B cell (primary cell): ENCODE measurements around the gene COQ4. TPM values are rescaled to one million over a fixed set of nuclear protein-coding genes. Genes with fewer than 3 reads are reported as not detected.

Source experiments
- ATAC-seq: fragments of 200-7000 bp; cut with Tn5 transposase; one replicate; pipeline ENCODE4 v1.10.0; 2021; ENCODE audit warnings: low read depth, mild to moderate bottlenecking, moderate number of reproducible peaks, moderate library complexity
- CTCF ChIA-PET: fragments of 350-600 bp; sonication (Branson Sonifier 250); formaldehyde crosslinking; loops from one replicate; lab custom pipeline; 2021; ENCODE audit warnings: antibody characterized with exemption, inconsistent platforms; lab: Charles Lee
- POLR2A ChIA-PET: fragments of 350-600 bp; sonication (Branson Sonifier 250); formaldehyde crosslinking; loops from one replicate; lab custom pipeline; 2021; ENCODE audit warnings: antibody characterized with exemption; lab: Charles Lee
- DNase-seq: peaks from one replicate; pipeline ENCODE4 v3.0.0; 2013
- H2AFZ ChIP-seq: 2 replicates; pipeline ENCODE4 v1.6.1; 2012; ENCODE audit warnings: mild to moderate bottlenecking, low read depth, low read length; ENCODE audit not compliant: insufficient read depth, poor library complexity, severe bottlenecking
- H3K27ac ChIP-seq, 2 donors: 1 replicate in 1 of 2; 2 replicates in 1 of 2; pipeline ENCODE4 v1.5.1; 2012 to 2013; ENCODE audit warnings: low read length in 2 of 2, mild to moderate bottlenecking in 2 of 2, moderate library complexity in 1 of 2
- H3K27me3 ChIP-seq, 4 experiments: fragments of 200-600 bp in 1 of 4; sonication (generic) in 1 of 4; replicated peaks in 1 of 4; 1 replicate in 2 of 4; 2 replicates in 2 of 4; pipeline versions ENCODE4 v1.6.1 to v1.7.0; 2013 to 2016; ENCODE audit warnings: low read length in 3 of 4, mild to moderate bottlenecking in 2 of 4, mixed read lengths in 1 of 4, moderate library complexity in 1 of 4; ENCODE audit not compliant: insufficient read depth in 4 of 4, control insufficient read depth in 3 of 4; ENCODE audit errors: control extremely low read depth in 1 of 4
- H3K36me3 ChIP-seq, 2 experiments: replicated peaks in 1 of 2; 1 replicate in 1 of 2; 2 replicates in 1 of 2; pipeline versions ENCODE4 v1.6.1 to v1.7.1; 2013; ENCODE audit warnings: low read length in 1 of 2; ENCODE audit not compliant: insufficient read depth in 2 of 2, control insufficient read depth in 1 of 2; ENCODE audit errors: control extremely low read depth in 1 of 2, extremely low read depth in 1 of 2
- H3K4me1 ChIP-seq, 2 donors: fragments of 200-600 bp in 1 of 2; sonication (generic) in 1 of 2; 1 replicate in 1 of 2; 2 replicates in 1 of 2; pipeline versions ENCODE4 v1.5.1 to v1.6.1; 2013 to 2017; ENCODE audit warnings: low read length in 2 of 2; ENCODE audit not compliant: control insufficient read depth in 2 of 2, insufficient read depth in 2 of 2
- H3K4me2 ChIP-seq: replicated peaks from 2 replicates; pipeline ENCODE3; 2012; ENCODE audit warnings: mild to moderate bottlenecking, low read depth, low read length; ENCODE audit not compliant: poor library complexity, severe bottlenecking
- H3K4me3 ChIP-seq, 5 experiments: fragments of 200-600 bp in 1 of 5; sonication (generic) in 1 of 5; 1 replicate in 3 of 5; 2 replicates in 2 of 5; pipeline versions ENCODE4 v1.5.1 to v1.7.0; 2011 to 2016; ENCODE audit warnings: low read length in 4 of 5, mild to moderate bottlenecking in 4 of 5, low read depth in 2 of 5, control low read depth in 1 of 5, moderate library complexity in 1 of 5; ENCODE audit not compliant: insufficient read depth in 1 of 5; ENCODE audit errors: control extremely low read depth in 1 of 5, extremely low read depth in 1 of 5
- H3K79me2 ChIP-seq: fragments of 200-600 bp; sonication (generic); one replicate; pipeline ENCODE4 v1.6.0; 2016; ENCODE audit warnings: low read length; ENCODE audit not compliant: control insufficient read depth, insufficient read depth
- H3K9ac ChIP-seq: fragments of 200-600 bp; sonication (generic); 2 replicates; pipeline ENCODE4 v1.6.1; 2017; ENCODE audit warnings: mild to moderate bottlenecking, low read length, moderate library complexity
- H3K9me3 ChIP-seq, 3 donors: one replicate each; pipeline versions ENCODE4 v1.6.1 to v1.7.1; 2013; ENCODE audit warnings: low read length in 2 of 3; ENCODE audit not compliant: control insufficient read depth in 2 of 3, insufficient read depth in 1 of 3; ENCODE audit errors: control extremely low read depth in 1 of 3
- H4K20me1 ChIP-seq: 2 replicates; pipeline ENCODE4 v1.6.0; 2012; ENCODE audit warnings: mild to moderate bottlenecking, low read length; ENCODE audit not compliant: insufficient read depth, control insufficient read depth, poor library complexity, severe bottlenecking
- H3K27ac Mint-ChIP-seq: one replicate; pipeline ENCODE4 v1.8.0; 2021; ENCODE audit warnings: mixed read lengths
- H3K27me3 Mint-ChIP-seq: one replicate; pipeline ENCODE4 v1.8.0; 2021; ENCODE audit warnings: mixed read lengths
- H3K4me1 Mint-ChIP-seq: one replicate; pipeline ENCODE4 v1.8.0; 2021; ENCODE audit warnings: mixed read lengths
- H3K4me3 Mint-ChIP-seq: one replicate; pipeline ENCODE4 v1.8.0; 2021; ENCODE audit warnings: mixed read lengths
- H3K9me3 Mint-ChIP-seq: one replicate; pipeline ENCODE4 v1.8.0; 2022; ENCODE audit warnings: mixed read lengths; ENCODE audit not compliant: insufficient read depth
- CTCF ChIP-seq: fragments of 200-600 bp; IDR thresholded peaks from one replicate; pipeline ENCODE4 v1.8.0; 2022; ENCODE audit warnings: antibody characterized with exemption, mild to moderate bottlenecking
- EZH2 ChIP-seq: IDR thresholded peaks from 2 replicates; pipeline ENCODE4 v1.6.1; 2012; ENCODE audit warnings: borderline replicate concordance, low read depth, mild to moderate bottlenecking, moderate library complexity, low read length; ENCODE audit not compliant: insufficient read depth, poor library complexity, severe bottlenecking
- WGBS: methylation state at CpG from one replicate; pipeline ENCODE4 v1.1.5; 2013; ENCODE audit warnings: missing lambda C conversion rate; ENCODE audit not compliant: insufficient coverage; 5-methylcytosine and 5-hydroxymethylcytosine counted together
- intact Hi-C: fragments of 100-400 bp; cut with micrococcal nuclease; formaldehyde crosslinking; loops from one replicate; pipeline ENCODE4 v1.10.0; 2022
- polyA plus RNA-seq: library from polyadenylated mRNA; depleted of rRNA; stranded (reverse); fragments of >200 nt; gene quantifications from 2 replicates; pipeline ENCODE4 v1.2.3, GENCODE V29; 2012
- total RNA-seq, 2 donors: library from RNA; stranded (reverse); fragments of 120-200 nt in 1 of 2; gene quantifications; 1 replicate in 1 of 2; 2 replicates in 1 of 2; pipeline versions ENCODE4 v1.2.3 to v1.2.4, GENCODE V29; 2013 to 2022

COQ4 gene
- total and polyA plus RNA-seq, 2 donors (not counting 1 experiment from before 2014, with no cell fraction given), result 54.9 to 62.8 TPM

GRCh38 chr9:128321879-128322403 lies 698 bp upstream of the COQ4 start:
- H4K20me1 ChIP-seq, result no peaks in the 10 kb centered on the region
- DNase-seq, result no peak
- peaks cover 17 to 22% of the 10 kb centered on the region in 2 donors for H3K4me1 ChIP-seq
- H3K9me3 ChIP-seq, result no peaks in the 10 kb centered on the region
- H2AFZ ChIP-seq, result peak overlapping the region; percentile 94
- peak overlapping the region; percentile 98 for H3K27ac Mint-ChIP-seq
- no peak for ATAC-seq
- H3K9ac ChIP-seq, result peak overlapping the region; percentile 73
- H3K79me2 ChIP-seq, result peaks cover 38% of the 10 kb centered on the region
- ChIA-PET CTCF (interaction anchor here (0.7 to 1.6 kb wide), 2 partner anchors 20 to 22 kb away, joined by 5 to 8 read pairs; no protein-coding TSS in a partner anchor), POLR2A (interaction anchor here (0.6 to 1.8 kb wide), 3 partner anchors 18 to 49 kb away, joined by 3 to 4 read pairs (median 4); partner anchors contain the start of genes GOLGA2, SLC27A4, SWI5 and URM1)
- peak overlapping the region; percentile 61 to 95 (median 92) for H3K4me3 ChIP-seq
- H3K4me3 Mint-ChIP-seq, result peak overlapping the region; percentile 97
- WGBS, result 3% methylated on average over 21 of the region's 21 CpGs
- no peaks in the 10 kb centered on the region for H3K9me3 Mint-ChIP-seq
- H3K4me1 Mint-ChIP-seq, result peaks cover 31% of the 10 kb centered on the region
- peak overlapping the region; percentile 75 to 78 for H3K27ac ChIP-seq
- no peaks in the 10 kb centered on the region for H3K27me3 Mint-ChIP-seq
- peak overlapping the region; percentile 95 for H3K4me2 ChIP-seq
- TF ChIP-seq CTCF (no peak), EZH2 (no peak)
- H3K36me3 ChIP-seq, result peaks cover 0 to 26% of the 10 kb centered on the region in 2 experiments
- no peaks in the 10 kb centered on the region for H3K27me3 ChIP-seq
- intact Hi-C loops, result loop anchor here (1.0 to 5.0 kb wide), 6 partner anchors 18 to 230 kb away; partner anchors contain the start of genes CIZ1, GOLGA2, SLC27A4 and SPTAN1

DNA sequence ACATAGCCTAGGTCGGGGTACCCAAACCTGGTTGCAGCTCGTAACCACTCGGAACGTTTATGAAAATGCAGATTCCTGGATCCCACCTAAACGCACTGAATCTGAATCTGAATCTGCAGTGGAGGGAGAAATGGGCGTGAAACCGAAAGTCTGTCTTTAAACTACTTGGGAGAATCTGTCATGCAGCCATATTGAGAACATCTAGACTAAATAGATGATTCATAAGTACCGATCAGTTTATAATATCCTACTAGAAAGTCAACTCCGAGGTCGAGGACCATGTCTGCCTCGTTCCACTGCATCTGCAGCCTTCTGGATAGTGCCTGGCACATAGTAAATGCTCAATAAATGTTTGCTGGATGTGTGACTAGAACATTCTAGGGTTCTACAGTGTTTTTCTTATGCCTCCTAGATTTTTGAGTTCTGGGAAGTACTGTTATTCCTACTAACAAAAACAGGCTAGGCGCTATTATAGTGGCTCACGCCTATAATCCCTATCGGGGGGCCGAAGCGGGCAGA lies 632 bp downstream of the COQ4 start:
- ChIA-PET POLR2A (no interaction called here), CTCF (interaction anchor here (1.1 kb wide), 2 partner anchors 18 to 47 kb away, joined by 3 read pairs; partner anchors contain the start of gene URM1)
- H3K9me3 Mint-ChIP-seq, result no peaks in the 10 kb centered on the region
- Histone ChIP-seq H3K36me3 (peaks cover 1 to 18% of the 10 kb centered on the region in 2 experiments), H3K9ac (peak overlapping the region; percentile 73), H3K4me3 (peak overlapping the region; percentile 61 to 95 (median 92)), H3K9me3 (no peaks in the 10 kb centered on the region), H3K79me2 (peaks cover 44% of the 10 kb centered on the region), H2AFZ (peak overlapping the region; percentile 94), H3K4me1 (peaks cover 17 to 22% of the 10 kb centered on the region in 2 donors), H3K27me3 (no peaks in the 10 kb centered on the region), H3K4me2 (peak overlapping the region; percentile 95), H4K20me1 (peaks cover 5% of the 10 kb centered on the region), H3K27ac (peak overlapping the region; percentile 45 to 78)
- H3K4me3 Mint-ChIP-seq, result peak overlapping the region; percentile 97
- no peak for DNase-seq
- ATAC-seq, result no peak
- intact Hi-C loops, result loop anchor here (5.0 kb wide), 2 partner anchors 131 to 229 kb away; partner anchors contain the start of genes CIZ1 and SPTAN1
- peak overlapping the region; percentile 98 for H3K27ac Mint-ChIP-seq
- peaks cover 31% of the 10 kb centered on the region for H3K4me1 Mint-ChIP-seq
- no peaks in the 10 kb centered on the region for H3K27me3 Mint-ChIP-seq
- 49% methylated on average over 8 of the region's 16 CpGs for WGBS
- no peak for TF ChIP-seq CTCF
- no peak for TF ChIP-seq EZH2
